ENCODE data around the gene RNF157.

RNF157 gene

GRCh38 chr17:76154936-76155845 is 85.1 kb downstream of the RNF157 start:
- no peak for DNase-seq

- no peak for DNase-seq
Measured at GRCh38 chr17:76154292-76154691, 86.0 kb downstream of the RNF157 start.

GRCh38 chr17:76153640-76154039 is 86.7 kb downstream of the RNF157 start:
- no peak for DNase-seq

- no peak for DNase-seq
Measured at GRCh38 chr17:76153202-76153601, 87.1 kb downstream of the RNF157 start.

DNA sequence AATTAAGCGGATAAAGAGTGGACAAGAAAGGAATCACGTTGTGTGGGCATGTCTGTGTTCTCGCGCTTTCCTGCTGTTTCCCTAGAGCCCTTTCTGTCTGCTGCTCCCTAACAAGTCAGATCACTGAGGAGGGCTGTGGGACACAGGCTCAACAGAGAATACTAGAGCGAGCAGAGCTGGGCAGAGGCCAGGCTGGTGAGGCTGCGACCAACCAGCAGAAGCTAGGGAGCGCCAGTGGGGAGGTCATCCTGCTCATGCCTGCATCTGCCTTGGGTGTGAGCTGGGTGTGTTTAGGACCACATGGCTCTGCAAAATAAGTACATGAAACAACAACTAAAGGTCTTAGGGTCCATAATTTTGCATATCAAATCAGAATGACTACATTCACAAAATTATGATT is 87.7 kb downstream of the RNF157 start:
- no peak for DNase-seq

DNA sequence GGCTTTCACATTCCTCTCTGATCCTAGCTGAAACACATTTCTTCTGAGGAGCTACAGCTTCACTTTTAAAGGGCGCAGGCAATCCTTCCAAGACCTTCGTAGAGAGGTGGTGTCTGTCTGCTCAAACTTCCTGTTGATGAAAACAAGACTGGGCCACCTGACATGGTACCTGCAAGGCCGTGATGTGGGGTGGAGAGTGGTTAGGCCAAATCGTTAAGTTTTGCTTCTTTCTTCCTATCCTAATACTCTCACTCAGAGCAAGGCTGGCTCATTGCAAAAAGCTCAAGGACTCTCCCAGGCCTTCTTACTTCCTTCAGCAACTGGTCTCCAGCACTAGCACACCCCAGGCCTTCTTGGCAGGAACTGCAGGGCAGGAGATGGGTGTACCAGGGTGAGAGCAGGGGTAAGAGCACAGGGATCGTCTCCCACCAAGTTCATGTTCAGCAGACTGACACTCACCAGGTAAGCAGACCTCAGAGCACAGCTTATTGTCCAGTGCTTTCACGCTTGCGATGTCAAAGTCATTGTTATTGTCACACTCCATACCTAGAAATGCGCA is 88.3 kb downstream of the RNF157 start:
- DNase-seq, result peak in 2 of 5 donors; percentile 22 to 34

DNA sequence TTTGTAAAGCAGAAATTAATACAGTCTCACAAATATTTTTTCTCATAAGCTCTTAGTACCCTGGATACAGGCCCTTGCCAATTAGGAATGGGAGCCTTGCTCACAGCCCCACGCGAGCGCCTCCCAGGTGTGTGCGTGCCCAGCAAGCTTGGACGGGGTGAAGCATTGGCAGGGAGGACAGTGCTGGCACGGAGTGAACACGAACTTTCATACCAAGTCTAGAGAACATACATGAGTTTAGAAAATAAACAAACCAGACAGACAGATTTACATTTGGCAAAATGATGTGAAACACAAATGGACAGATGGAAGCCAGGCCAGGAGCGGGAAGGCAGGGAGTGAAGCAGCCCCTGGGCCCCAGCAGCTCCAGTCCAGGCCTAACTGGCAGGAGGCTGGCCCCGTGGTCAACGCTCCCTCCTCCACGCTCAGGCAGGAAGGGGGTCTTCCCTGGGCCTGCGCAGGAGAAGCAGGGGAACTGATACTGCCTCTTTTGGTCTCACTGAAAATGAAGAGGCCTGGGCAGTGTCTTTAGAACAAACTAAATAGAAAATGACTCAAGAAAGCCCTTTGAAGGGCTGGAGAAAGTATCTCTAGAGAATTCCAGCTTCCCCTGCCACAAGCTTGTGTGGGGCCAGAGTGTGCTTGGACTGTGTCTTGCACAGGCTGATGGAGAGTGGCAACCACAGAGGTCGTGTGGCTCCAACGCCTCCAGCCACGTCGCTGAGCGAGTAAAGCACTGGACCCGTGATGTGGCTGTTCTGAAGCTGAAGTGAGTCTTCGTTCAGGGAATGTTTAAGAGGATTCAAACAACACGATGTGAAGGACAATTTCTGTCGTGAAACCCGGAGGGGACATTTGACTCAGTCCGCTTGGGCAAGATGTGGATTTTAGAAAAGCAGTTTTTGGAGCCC is 89.3 kb downstream of the RNF157 start:
- no peak for DNase-seq

DNA sequence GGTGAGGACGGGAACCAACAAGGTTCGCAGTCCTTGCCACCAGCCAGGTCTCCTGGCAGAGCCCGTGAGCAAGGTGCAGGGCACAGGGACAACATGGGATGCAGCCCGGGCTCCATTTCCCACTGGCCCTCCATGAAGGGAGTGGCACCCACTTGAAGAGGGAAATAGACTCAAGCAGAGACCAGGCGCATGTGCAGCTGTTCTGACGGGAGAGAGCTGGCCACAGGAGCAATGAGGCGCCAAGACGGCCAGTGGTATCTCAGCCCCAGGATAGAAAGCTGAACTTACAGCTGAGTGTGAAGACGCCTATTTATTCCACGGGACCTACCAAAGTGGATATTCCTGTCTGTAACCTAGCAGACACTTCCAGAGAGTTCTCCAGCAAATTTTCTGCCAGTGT is 91.1 kb downstream of the RNF157 start:
- DNase-seq, result no peak

DNA sequence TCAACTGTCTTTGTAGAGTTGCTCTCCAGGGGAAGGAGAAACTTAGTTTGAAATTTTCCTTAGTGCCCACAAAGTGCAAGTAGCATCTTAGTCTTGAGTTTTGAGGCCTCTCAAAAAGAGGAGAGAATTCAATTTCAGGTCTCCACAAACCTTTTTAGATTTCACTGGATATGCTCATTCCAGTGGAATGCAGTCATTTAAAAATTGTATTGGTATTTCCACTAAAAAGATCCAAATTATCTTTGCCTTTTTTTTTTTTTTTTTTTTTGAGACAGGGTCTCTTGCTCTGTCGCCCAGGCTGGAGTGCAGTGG is 92.3 kb downstream of the RNF157 start:
- no peak for DNase-seq

DNA sequence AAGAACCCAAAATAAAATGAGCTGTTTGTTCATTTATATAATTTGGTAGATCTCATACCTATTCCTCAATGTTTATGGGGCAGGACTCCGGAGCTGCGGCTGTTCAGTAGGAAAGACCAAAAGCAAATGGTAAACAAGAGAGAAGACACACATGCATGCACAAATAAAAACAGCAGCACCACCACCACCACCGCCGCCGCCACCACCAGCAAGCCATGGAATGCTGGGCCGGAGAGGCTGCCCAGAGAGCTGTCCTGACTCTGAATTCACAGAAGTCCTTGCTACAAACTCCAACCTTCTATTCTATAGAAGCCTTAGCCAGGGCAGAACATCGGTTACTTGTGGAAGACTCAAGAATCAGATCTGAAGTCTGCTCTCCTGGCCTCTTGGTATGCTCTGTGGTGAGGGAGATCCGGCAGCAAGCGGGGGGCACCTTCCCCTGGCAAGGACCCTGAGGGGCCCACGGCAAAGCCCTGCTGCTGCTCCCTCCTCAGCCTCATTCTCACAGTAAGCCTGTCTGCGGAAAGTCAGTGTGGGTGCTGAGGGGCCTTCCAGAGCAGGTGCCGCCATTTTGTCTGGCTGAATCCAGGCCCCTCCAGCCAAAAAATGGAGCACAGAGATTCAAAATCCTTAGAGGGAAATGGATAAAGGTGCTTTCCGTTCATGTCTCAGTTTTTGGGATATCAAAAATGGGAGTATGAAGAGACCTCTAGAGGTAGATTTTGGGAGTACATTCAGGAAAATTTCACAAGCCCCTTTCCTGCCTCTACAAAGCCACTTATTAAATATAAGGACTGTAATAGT is 92.9 kb downstream of the RNF157 start:
- no peak for DNase-seq

- peak in 1 of 5 donors; percentile 45 for DNase-seq
Measured at GRCh38 chr17:76146053-76146851, 94.0 kb downstream of the RNF157 start.

DNA sequence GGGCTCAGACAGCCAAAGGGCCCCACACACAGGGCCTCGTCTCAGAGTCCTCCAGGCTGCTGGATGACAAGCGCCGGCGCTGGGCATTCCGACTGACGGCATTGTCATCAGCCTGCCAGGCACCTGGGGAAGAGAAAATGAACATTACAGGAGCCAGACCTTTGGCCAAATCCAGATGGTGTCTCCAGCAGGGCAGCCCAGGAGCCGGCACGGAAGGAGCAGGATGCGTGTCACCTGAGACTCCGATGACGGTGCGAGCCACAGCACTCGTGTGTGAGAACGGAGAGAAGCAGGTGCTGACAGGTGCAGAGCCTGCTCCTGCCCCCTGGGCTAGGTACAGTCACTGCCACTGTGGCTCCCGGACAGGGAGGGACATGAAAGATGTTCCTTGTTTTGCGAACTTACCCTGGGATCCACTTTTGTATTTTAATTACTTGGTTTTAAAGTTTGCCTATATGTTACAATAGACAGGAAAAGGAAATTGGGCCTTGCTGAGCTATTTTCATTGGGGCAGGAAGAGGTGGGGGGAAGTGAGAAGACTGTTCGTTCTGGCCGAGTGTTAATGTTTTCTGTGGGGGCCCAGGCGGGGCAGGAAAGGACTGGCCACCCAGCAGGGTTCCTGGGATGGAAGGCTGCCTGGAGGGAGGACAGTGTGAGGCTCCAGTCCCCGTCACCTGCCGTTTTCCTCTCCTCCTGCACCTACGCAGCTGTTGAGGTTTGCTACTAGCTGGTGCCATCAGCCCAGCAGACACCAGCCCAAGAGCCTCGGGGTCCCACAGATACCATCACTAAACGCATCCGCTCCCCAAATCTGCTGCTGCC is 94.9 kb downstream of the RNF157 start:
- DNase-seq, result peak in 3 of 5 donors; percentile 49 to 66 (median 51)

DNA sequence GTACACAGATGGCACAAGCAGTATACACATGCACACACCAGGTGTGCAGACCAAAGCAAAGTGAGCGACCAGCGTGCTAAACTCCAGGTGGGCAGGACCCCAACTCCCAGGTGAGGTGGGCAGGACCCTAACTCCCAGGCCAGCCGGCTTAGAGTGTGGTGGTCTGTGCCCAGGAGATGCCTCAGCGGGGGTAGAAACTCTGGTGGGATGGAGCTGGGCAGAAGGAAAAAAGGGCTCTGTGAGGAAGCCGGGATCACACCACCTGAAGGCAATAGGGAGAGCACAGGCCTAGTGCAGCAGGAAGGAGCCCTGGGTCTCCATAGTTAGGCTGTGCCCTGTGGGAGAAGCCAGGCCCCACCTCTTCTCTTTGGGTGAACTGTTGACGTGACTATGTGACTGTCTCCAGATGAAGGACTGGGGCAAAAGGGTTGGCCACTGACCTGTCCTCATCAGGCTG is 97.7 kb downstream of the RNF157 start:
- no peak for DNase-seq

DNA sequence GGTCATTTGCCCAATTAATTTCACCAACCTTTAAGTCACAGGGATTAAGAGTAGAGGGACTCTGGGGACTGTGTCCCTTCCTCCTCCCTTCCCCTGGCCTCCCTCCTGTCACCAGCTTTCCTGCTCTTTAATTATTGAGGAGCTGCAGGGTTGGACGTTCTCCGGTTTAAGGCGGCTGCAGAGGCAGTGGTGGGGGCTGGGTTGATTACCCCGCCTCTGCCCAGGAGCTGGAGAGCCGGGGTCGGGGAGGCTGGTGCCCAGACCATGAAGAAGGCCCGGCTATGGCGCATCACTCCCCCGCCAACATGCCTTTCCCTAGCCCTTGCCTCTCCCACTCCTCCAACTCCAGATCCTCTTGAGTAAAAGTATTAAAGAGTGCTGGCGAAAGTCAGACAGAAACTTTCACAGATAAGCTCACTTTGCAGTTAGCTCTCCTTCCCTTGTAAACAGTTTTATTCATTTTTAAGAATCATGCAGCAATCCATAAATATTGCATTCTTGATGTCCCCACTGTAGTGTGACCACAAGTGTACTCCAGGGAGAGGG is 98.2 kb downstream of the RNF157 start:
- no peak for DNase-seq

GRCh38 chr17:76141212-76142038 is 98.9 kb downstream of the RNF157 start, which contains the start of gene FOXJ1:
FOXJ1 (minus strand) TSS chr17:76141245; CDS start chr17:76140395, 850 bp downstream.
- DNase-seq, result peak; percentile 78 to 92 (median 87)

DNA sequence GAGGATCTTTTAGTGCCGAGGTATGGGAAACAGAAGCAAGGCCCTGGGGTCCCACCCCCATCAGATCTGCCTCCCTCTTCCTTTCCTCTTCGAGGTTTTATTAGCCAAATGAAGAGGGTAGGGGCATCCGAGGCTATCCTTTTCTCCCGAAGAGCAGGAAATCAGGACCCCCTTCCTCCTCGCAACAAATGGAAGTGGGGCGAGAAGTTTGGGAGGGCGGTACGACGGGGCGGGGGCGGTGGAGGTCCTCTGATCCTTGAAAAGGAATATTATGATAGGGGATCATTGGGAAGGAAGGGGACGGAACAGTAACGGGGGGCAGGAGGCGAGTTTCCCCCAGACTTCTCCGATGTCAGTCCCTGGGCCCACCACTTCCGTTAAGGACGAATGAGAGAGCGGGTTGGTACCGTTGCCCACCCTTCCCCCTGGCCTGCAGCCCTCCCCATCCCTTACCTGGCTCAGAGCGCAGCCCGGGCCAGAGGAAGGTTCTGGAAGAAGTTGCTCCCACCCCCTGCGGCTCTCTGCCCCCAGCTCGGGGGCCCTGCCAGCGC is 99.6 kb downstream of the RNF157 start:
- DNase-seq, result no peak

GRCh38 chr17:76139801-76140660 is 100.3 kb downstream of the RNF157 start:
- DNase-seq, result peak in 2 of 5 donors; percentile 20 to 30
